Cardiac fibroblast (primary cell): ENCODE measurements around the gene ZSCAN5B.

ENCODE experiments used
- DNase-seq, 2 donors: peaks; one replicate each; pipeline versions ENCODE4 v3.0.0 to v3.0.0-alpha.2; 2010; ENCODE audit warnings: low read depth in 2 of 2
- H3K4me3 ChIP-seq, 2 donors: replicated peaks in 1 of 2; 1 replicate in 1 of 2; 2 replicates in 1 of 2; pipeline ENCODE4 v1.5.1; 2011; ENCODE audit warnings: low read depth in 2 of 2, low read length in 2 of 2, mild to moderate bottlenecking in 2 of 2, moderate library complexity in 1 of 2
- TF ChIP-seq, protein P1 (sequence below): IDR thresholded peaks from one replicate; pipeline ENCODE4 v1.5.1; 2011; ENCODE audit warnings: low read depth, mild to moderate bottlenecking, low read length, inconsistent platforms

ZSCAN5B gene

DNA sequence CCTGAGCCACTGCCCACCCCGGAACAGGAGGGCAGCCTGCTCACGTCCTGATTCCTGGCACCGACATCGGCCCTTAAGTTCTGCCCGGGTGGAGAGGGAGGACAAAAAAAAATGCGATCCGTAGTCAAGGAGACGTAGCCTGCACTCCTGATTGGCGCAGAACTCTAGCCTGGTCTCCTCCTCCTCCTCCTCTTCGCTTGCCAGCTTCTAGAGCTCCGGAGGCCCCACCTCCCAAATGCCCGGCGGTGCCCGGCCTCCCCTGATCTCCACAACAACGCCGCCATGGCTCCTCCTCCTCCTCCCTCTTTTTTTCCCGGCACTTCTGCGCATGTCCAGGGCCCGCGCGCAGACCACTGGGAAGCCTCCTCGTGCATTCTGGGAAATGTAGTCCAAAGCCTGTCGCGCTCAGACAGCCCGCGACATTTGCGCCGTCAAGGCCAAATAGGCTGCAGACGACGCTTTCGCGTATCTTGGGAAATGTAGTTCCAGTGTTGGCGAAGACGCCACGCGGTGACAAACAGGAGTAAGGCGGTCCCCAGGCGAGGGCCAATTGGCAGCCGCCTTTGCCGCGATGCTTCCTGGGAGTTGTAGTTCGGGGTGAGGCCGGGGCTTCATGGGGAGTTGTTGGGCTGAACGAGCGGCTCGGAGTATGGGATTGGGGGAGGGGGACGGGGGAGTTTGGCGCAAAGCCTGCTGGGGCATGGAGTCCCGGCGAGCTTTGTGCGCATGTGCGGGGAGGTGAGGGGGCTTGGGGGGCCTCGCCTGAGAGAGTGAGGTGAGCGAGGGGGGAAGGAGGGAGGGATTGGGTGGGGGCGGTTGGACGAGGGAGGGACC, 56.8 kb downstream of the ZSCAN5B start, which contains the start of gene ZNF444:
TSS of gene ZNF444 (plus strand) at position 705 of the 834 bp plus-strand sequence. CDS start 5,625 bp downstream, outside the sequence.
- DNase-seq, result peak; percentile 100
- H3K4me3 ChIP-seq, result peak within 1 kb of the TSS; percentile 65
- TF ChIP-seq, protein P1, sequence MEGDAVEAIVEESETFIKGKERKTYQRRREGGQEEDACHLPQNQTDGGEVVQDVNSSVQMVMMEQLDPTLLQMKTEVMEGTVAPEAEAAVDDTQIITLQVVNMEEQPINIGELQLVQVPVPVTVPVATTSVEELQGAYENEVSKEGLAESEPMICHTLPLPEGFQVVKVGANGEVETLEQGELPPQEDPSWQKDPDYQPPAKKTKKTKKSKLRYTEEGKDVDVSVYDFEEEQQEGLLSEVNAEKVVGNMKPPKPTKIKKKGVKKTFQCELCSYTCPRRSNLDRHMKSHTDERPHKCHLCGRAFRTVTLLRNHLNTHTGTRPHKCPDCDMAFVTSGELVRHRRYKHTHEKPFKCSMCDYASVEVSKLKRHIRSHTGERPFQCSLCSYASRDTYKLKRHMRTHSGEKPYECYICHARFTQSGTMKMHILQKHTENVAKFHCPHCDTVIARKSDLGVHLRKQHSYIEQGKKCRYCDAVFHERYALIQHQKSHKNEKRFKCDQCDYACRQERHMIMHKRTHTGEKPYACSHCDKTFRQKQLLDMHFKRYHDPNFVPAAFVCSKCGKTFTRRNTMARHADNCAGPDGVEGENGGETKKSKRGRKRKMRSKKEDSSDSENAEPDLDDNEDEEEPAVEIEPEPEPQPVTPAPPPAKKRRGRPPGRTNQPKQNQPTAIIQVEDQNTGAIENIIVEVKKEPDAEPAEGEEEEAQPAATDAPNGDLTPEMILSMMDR, result no peak

DNA sequence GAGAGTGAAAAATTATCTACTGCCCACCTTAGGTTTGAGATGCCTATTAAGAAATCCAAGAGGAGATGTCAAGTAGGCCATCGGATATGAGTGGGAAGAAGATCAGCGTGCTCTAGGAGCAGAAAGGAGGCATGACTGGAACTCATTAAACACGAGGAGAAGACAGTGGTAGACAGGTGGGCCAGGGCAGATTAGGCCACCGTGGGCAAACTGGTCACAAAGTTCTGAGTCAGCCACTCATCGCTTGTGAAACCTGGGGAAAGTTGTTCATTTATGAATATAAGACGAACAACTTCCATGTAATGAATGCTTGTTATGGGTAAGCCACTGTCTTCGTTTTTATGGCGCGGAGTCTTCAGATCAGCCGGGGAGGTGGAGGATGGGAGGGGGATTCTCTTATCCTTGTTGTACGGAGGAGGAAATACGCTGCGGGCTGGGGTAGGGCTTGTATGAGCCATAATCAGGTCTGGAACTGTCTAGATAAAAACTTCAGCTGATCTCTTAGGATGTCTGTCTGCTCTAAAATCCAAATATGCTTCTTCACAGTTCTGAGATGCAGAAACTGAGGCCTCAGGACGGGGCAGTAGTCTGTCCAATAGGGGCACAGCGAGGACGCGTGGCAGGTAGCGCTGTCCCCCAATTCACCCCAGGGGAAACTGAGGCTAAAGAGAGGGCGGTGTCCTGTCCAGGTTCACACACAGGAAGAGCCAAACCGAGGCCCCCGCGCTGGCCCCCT, 57.6 kb downstream of the ZSCAN5B start:
- DNase-seq, result peak; percentile 19 to 21
- H3K4me3 ChIP-seq, result peak overlapping the region; percentile 65
- TF ChIP-seq, protein P1, result no peak
